Astrocyte of the cerebellum (primary cell): Measurements from ENCODE around the gene SIGLEC10.

Source experiments
- DNase-seq: peaks from one replicate; pipeline ENCODE4 v3.0.0-alpha.2; 2011; ENCODE audit warnings: low read depth
- H3K4me3 ChIP-seq: 2 replicates; pipeline ENCODE4 v1.5.1; 2011; ENCODE audit warnings: mild to moderate bottlenecking, low read depth, low read length, moderate library complexity
- CTCF ChIP-seq: IDR thresholded peaks from 2 replicates; pipeline ENCODE4 v1.5.1; 2012; ENCODE audit warnings: low read length, low read depth, moderate library complexity, mild to moderate bottlenecking; ENCODE audit errors: missing control alignments
- in situ Hi-C: cut with HindIII; loops from 2 replicates; pipeline ENCODE4 v1.10.0; 2017; ENCODE audit warnings: low sequenced_read_pairs

Gene SIGLEC10

DNA sequence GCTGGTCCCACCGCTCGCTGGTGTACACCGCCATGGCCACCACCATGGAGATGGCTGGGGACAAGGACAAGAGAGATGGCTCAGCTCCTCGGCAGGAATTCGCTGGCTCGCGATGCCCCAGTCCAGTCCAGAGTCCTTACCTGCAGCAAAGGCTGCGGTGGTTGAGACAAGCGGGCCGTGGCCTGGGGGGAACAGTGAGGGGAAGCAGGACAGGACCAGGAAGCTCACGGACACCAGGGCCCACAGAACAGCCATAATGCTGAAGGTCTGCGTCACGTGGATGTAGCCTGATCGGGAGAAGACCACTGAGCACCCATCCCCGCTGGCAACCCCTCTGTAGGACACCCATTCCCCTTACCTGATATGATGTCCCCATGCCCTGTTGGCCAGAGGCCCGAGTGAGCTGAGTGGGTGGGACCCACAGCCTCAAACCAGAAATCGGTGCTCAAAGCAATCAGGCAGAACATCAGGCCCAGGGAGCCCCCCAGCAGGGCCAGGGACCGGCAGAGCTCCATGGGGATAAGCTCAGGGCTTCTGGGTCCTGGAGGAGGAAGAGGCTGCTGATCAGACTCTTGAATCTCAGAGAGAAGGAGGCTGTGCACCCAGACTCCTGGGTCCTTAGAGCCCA, 45.3 kb downstream of the SIGLEC10 start:
- in situ Hi-C loops = no loop called here
- DNase-seq = no peak

GRCh38 chr19:51371186-51371690, 46.2 kb downstream of the SIGLEC10 start:
- TF ChIP-seq CTCF = no peak
- no peak overlapping the region for H3K4me3 ChIP-seq
- in situ Hi-C loops = no loop called here
- no peak for DNase-seq

More for the DNA sequence above, 45.3 kb downstream of the SIGLEC10 start:
- TF ChIP-seq CTCF = no peak
- no peak overlapping the region for H3K4me3 ChIP-seq

DNA sequence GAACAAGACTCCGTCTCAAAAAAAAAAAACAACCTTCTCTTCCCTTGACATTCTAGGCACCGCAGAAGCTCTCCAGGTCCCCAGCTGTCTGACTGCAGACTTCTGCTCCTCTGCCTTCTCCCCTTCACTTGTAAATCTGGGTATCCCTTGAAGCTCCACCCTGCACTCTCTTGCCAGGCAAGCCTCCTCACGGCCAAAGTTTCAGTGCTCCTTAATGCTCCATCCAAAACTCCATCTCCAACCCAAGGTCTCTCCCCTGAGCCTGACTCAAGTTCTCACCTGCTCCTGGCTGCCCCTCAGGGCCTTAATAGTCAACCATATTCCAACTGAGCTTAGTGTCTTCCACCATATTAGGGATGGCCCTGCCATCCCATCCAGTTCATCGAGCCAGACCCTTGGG, 47.2 kb downstream of the SIGLEC10 start:
- in situ Hi-C loops = no loop called here
- no peak overlapping the region for H3K4me3 ChIP-seq
- TF ChIP-seq CTCF = no peak
- DNase-seq = no peak

DNA sequence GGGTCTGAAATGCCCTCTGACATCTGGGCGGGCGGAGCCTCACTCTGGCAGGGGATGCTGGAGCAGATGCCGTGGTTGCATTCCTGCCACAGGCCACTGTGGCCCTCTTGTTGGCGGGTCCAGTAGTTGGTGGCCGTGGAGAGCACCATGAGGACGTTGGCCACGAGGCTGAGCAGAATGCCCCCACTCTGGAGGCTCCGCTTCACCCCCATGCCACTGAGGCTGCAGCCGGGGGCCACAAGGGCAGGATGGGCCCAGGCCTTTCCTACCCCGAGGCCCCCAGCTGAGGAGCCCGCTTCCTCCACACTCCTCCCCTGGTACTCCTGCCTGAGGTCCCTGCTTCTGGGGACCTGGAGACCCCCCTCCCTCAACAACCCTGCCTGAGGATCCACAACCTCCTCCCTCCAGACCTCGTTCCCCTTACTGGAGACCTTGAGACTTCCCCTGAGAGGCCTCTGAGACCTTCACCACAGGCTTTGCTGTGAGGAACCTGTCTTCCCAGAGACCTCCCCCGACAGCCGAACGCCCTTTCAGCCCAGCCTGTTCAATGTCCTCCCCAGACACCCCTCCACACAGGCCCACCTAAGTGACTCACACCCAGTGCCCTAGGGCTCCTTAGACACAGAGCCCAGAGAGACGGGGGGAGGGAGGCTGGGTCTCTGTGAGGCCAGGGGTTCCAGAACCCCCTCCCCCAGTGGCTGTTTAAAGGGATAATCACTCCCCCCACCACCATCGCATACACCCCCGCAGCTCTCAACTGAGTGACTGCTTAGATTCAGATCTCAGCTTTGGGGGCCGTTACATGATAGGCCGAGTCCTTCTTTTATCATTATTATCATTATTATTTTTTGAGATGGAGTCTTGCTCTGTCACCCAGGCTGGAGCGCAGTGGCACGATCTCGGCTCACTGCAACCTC, 48.8 kb downstream of the SIGLEC10 start, which contains the start of gene CLDND2:
Gene CLDND2 (minus strand): TSS at position 638 of the 917 bp plus-strand sequence. CDS start 426 bp downstream, at position 212.
- in situ Hi-C loops = no loop called here
- peak within 1 kb of the TSS; percentile 63 for H3K4me3 ChIP-seq
- DNase-seq = no peak
- TF ChIP-seq CTCF = no peak

DNA sequence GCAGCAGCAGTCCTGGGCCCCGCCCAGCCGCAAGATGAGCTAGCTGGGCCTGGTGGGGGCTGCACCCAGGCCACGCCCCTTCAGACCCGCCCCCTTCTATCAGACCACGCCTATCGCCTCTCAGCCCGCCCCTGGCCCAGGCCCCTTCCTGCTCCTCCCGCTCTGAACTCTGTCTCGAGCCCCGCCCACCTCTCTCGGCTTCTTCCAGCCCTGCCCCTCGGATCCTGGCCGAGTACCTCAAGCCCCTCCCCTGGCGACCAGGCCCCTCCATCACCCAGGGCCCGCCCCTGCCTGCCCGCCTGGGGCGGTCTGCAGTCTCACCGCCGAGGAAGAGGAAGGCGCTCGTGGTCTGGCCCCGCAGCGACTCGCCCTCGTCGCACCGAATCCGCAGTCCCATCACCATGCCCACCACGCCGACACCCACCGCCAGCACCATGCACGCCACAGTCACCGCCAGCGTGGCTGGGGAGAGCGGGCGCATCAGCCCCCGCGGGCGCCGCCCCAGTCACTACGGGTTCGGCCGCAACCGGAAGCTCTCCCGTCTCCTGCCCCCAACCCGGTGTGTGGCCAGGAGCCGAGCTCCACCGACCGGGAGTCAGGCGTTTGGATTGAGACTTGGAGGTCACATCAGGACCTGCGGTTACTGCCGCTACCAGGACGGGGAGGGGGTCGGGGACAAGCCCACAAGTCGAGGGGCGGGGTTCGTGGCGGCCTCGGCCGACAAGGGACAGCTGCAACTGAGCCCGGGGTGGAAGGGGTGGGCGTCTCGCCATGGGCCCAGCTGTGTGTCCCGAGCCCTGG, 49.7 kb downstream of the SIGLEC10 start:
- in situ Hi-C loops = no loop called here
- no peak for TF ChIP-seq CTCF
- DNase-seq = peak; percentile 95
- peak overlapping the region; percentile 63 for H3K4me3 ChIP-seq

DNA sequence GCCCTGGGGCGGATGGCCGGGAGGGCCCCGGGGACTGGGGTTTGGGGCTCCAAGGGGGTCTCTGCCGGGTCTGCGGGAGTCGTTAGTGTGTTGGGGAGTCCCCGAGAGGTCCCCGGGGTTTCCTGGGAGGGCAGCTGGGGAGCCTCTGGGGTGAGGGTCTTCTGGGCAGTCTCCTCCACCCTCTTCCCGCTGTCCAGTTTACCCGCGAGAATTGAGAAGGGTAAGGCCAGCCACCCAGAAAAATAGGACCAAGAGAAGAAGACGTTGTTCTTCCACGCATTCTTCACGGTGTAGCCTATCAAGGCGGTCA, 50.2 kb downstream of the SIGLEC10 start:
- in situ Hi-C loops = no loop called here
- no peak for TF ChIP-seq CTCF
- peak overlapping the region; percentile 63 for H3K4me3 ChIP-seq
- DNase-seq = no peak
